Glutamatergic neuron (in vitro differentiated cells): ENCODE measurements around the gene CRB1. TPM values are rescaled to one million over a fixed set of nuclear protein-coding genes. Genes with fewer than 3 reads are reported as not detected.

Source experiments
- DNase-seq: peaks from one replicate; pipeline ENCODE4 v3.0.0; 2022
- H3K27ac Mint-ChIP-seq: one replicate; pipeline ENCODE4 v1.8.0; 2020; ENCODE audit warnings: mild to moderate bottlenecking, mixed read lengths, inconsistent platforms; ENCODE audit not compliant: unreplicated experiment
- H3K27me3 Mint-ChIP-seq: one replicate; pipeline ENCODE4 v1.8.0; 2020; ENCODE audit warnings: mild to moderate bottlenecking, moderate library complexity, mixed read lengths, inconsistent platforms; ENCODE audit not compliant: unreplicated experiment
- H3K36me3 Mint-ChIP-seq: one replicate; pipeline ENCODE4 v1.8.0; 2020; ENCODE audit warnings: mild to moderate bottlenecking, mixed read lengths, inconsistent platforms; ENCODE audit not compliant: unreplicated experiment
- H3K4me1 Mint-ChIP-seq: one replicate; pipeline ENCODE4 v1.8.0; 2020; ENCODE audit warnings: mild to moderate bottlenecking, low read depth, mixed read lengths, inconsistent platforms; ENCODE audit not compliant: unreplicated experiment
- H3K4me3 Mint-ChIP-seq: one replicate; pipeline ENCODE4 v1.8.0; 2020; ENCODE audit warnings: mild to moderate bottlenecking, mixed read lengths, inconsistent platforms; ENCODE audit not compliant: unreplicated experiment
- H3K9me3 Mint-ChIP-seq: one replicate; pipeline ENCODE4 v1.8.0; 2020; ENCODE audit warnings: mild to moderate bottlenecking, moderate library complexity, mixed read lengths, inconsistent platforms; ENCODE audit not compliant: unreplicated experiment
- CTCF ChIP-seq: fragments of 200-600 bp; sonication (generic); IDR thresholded peaks from one replicate; pipeline ENCODE4 v1.5.0; 2021; ENCODE audit not compliant: partially characterized antibody, unreplicated experiment
- long read RNA-seq: library from polyadenylated mRNA; unstranded; transcript quantifications from one replicate; pipeline ENCODE4 v2.0.0, GENCODE V29; 2020; ENCODE audit not compliant: unreplicated experiment
- total RNA-seq: library from RNA; stranded (reverse); fragmentation: NEBNext Ultra II Directional; extraction: Animal tissue kit (Norgen Biotek cat#: 25700); gene quantifications from one replicate; pipeline ENCODE4 v1.2.1, GENCODE V29; 2021; ENCODE audit not compliant: unreplicated experiment

CRB1 gene
- total RNA-seq: 7.3 TPM
- long read RNA-seq, partial matches to known transcripts: 1 of 1 reads
- long read RNA-seq, other reads (novel, unspliced or antisense): 0 of 1 reads

- H3K4me1 Mint-ChIP-seq: peaks cover 11% of the 10 kb centered on the region
- H3K27ac Mint-ChIP-seq: peak within 1 kb of the TSS; percentile 65
- peak; percentile 20 for DNase-seq
- H3K36me3 Mint-ChIP-seq: no peaks in the 10 kb centered on the region
- no peaks in the 10 kb centered on the region for H3K27me3 Mint-ChIP-seq
- no peaks in the 10 kb centered on the region for H3K9me3 Mint-ChIP-seq
- H3K4me3 Mint-ChIP-seq: peak within 1 kb of the TSS; percentile 80
- no peak for TF ChIP-seq CTCF
Observed at GRCh38 chr1:197268012-197268411, at the start of gene CRB1. Gene CRB1 (plus strand): TSS chr1:197268252. CDS start chr1:197268413, 161 bp downstream.

GRCh38 chr1:197218857-197219256 is 49.2 kb upstream of the CRB1 start:
- no peak for DNase-seq
- Mint-ChIP-seq H3K9me3 (peaks cover 2% of the 10 kb centered on the region), H3K36me3 (no peaks in the 10 kb centered on the region), H3K4me1 (no peaks in the 10 kb centered on the region), H3K4me3 (no peak overlapping the region), H3K27me3 (peaks cover 2% of the 10 kb centered on the region), H3K27ac (no peak overlapping the region)
- TF ChIP-seq CTCF: no peak

DNA sequence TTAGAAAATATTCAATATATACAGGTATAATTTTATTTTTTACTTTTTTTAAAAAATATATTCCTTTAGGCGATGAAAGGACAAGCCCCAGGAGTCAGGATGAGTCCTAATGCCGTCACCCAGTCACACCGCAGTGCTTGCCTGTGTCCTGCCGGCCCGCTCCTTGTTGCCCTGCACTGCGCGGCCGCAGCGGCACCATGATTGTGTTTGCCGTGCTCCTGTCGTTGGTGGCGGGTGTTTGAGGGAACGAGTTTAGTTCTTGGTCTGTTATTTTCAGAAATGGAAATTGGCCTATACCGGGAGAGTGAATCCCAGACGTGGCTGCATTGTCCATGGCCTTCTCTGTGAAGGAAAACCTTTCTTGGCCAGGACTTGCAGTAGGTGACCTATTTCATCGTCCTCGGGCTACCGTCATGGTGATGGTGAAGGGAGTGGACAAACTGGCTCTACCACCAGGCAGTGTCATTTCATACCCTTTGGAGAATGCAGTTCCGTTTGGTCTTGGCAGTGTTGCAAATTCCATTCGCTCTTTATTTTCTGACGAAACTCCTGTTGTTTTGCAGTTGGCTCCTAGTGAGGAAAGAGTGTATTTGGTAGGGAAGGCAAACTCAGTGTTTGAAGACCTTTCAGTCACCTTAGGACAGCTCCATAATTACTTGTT is 45.9 kb upstream of the CRB1 start:
- no peaks in the 10 kb centered on the region for H3K36me3 Mint-ChIP-seq
- no peak overlapping the region for H3K4me3 Mint-ChIP-seq
- TF ChIP-seq CTCF: no peak
- H3K4me1 Mint-ChIP-seq: no peaks in the 10 kb centered on the region
- peaks cover 4% of the 10 kb centered on the region for H3K27me3 Mint-ChIP-seq
- H3K9me3 Mint-ChIP-seq: peaks cover 2% of the 10 kb centered on the region
- DNase-seq: no peak
- no peak overlapping the region for H3K27ac Mint-ChIP-seq

DNA sequence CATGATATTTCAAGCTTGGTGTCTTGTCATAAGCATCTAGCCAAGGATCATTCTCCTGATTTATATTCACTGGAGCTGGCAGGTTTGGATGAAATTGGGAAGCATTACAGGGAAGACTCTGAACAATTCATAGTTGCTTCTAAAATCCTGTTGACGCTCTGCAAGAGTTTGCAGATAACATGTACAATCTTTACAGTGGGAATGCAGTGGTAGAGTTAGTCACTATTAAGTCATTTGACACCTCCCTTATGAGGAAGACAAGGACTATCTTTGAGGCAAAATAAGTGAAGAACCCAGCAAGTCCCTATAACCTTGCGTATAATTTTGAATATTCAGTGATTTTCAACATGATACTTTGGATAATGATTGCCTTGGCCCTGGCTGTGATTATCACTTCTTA is 45.3 kb upstream of the CRB1 start:
- H3K36me3 Mint-ChIP-seq: no peaks in the 10 kb centered on the region
- no peaks in the 10 kb centered on the region for H3K4me1 Mint-ChIP-seq
- H3K4me3 Mint-ChIP-seq: no peak overlapping the region
- peaks cover 4% of the 10 kb centered on the region for H3K27me3 Mint-ChIP-seq
- DNase-seq: no peak
- TF ChIP-seq CTCF: no peak
- H3K9me3 Mint-ChIP-seq: peaks cover 2% of the 10 kb centered on the region
- no peak overlapping the region for H3K27ac Mint-ChIP-seq

GRCh38 chr1:197224160-197224559 is 43.9 kb upstream of the CRB1 start:
- no peak for DNase-seq
- Mint-ChIP-seq H3K9me3 (no peaks in the 10 kb centered on the region), H3K4me1 (no peaks in the 10 kb centered on the region), H3K4me3 (no peak overlapping the region), H3K27me3 (peaks cover 4% of the 10 kb centered on the region), H3K36me3 (peaks cover 5% of the 10 kb centered on the region), H3K27ac (no peak overlapping the region)
- no peak for TF ChIP-seq CTCF
